H1 (cell line): ENCODE data around the gene CTPS2. TPM values are rescaled to one million over a fixed set of nuclear protein-coding genes. Genes with fewer than 3 reads are reported as not detected.

Experiments used
- CTCF ChIA-PET: fragments of 300-600 bp; sonication (Branson Sonifier 250); formaldehyde crosslinking; loops from one replicate; lab custom pipeline; 2021; ENCODE audit not compliant: partially characterized antibody; lab: Charles Lee
- POLR2A ChIA-PET: fragments of 300-600 bp; sonication (Branson Sonifier 250); formaldehyde crosslinking; loops from one replicate; lab custom pipeline; 2021; ENCODE audit warnings: inconsistent platforms; ENCODE audit not compliant: partially characterized antibody; lab: Charles Lee
- DNase-seq, 2 experiments: peaks; one replicate each; pipeline versions ENCODE4 v3.0.0 to v3.0.0-alpha.2; 2010 to 2022; ENCODE audit warnings: low spot score in 2 of 2, low read depth in 1 of 2, mixed read lengths in 1 of 2
- FAIRE-seq: peaks from 2 replicates; lab custom pipeline; 2011; peaks lifted over from hg19 to GRCh38; lab: Jason Lieb, UNC
- H2AFZ ChIP-seq: 2 replicates; pipeline ENCODE4 v1.8.1; 2012; ENCODE audit warnings: low read length, inconsistent platforms
- H2AK5ac ChIP-seq: 2 replicates; pipeline ENCODE4 v1.6.1; 2013; ENCODE audit warnings: low read depth, low read length
- H2BK120ac ChIP-seq: replicated peaks from 2 replicates; pipeline ENCODE3; 2013; ENCODE audit warnings: low read depth, low read length, inconsistent platforms
- H2BK12ac ChIP-seq: 2 replicates; pipeline ENCODE4 v1.6.1; 2013; ENCODE audit warnings: low read depth, low read length
- H2BK15ac ChIP-seq: 2 replicates; pipeline ENCODE4 v1.6.1; 2013; ENCODE audit warnings: low read length
- H2BK20ac ChIP-seq: 2 replicates; pipeline ENCODE4 v1.6.1; 2013; ENCODE audit warnings: low read length
- H2BK5ac ChIP-seq: 2 replicates; pipeline ENCODE4 v1.6.1; 2013; ENCODE audit warnings: low read depth, low read length
- H3K14ac ChIP-seq: 2 replicates; pipeline ENCODE4 v1.6.1; 2013; ENCODE audit warnings: inconsistent platforms; ENCODE audit not compliant: insufficient read length
- H3K18ac ChIP-seq: 2 replicates; pipeline ENCODE4 v1.6.1; 2013; ENCODE audit warnings: low read length; ENCODE audit errors: extremely low read depth
- H3K23ac ChIP-seq: 2 replicates; pipeline ENCODE4 v1.6.1; 2013; ENCODE audit warnings: inconsistent platforms; ENCODE audit not compliant: insufficient read length
- H3K23me2 ChIP-seq: 2 replicates; pipeline ENCODE4 v1.6.1; 2013; ENCODE audit warnings: low read depth, low read length
- H3K27ac ChIP-seq: 2 replicates; pipeline ENCODE4 v1.6.1; 2011; ENCODE audit warnings: low read depth, low read length, inconsistent platforms
- H3K27me3 ChIP-seq, 4 experiments: replicated peaks in 1 of 4; 1 replicate in 1 of 4; 2 replicates in 3 of 4; pipeline versions ENCODE4 v1.6.1 to v1.8.1; 2011 to 2013; ENCODE audit warnings: low read length in 3 of 4, mild to moderate bottlenecking in 3 of 4, inconsistent platforms in 2 of 4, mixed read lengths in 2 of 4, moderate library complexity in 1 of 4; ENCODE audit not compliant: control insufficient read depth in 3 of 4, insufficient read depth in 3 of 4; ENCODE audit errors: extremely low read depth in 1 of 4
- H3K36me3 ChIP-seq, 4 experiments: 2 replicates each; pipeline versions ENCODE4 v1.6.1 to v1.8.1; 2011 to 2013; ENCODE audit warnings: mild to moderate bottlenecking in 4 of 4, low read length in 3 of 4, moderate library complexity in 2 of 4, control low read depth in 1 of 4, inconsistent platforms in 1 of 4; ENCODE audit not compliant: insufficient read depth in 4 of 4, control insufficient read depth in 2 of 4
- H3K4ac ChIP-seq: replicated peaks from 2 replicates; pipeline ENCODE3; 2013; ENCODE audit warnings: low read length, low read depth, mixed read lengths, inconsistent platforms; ENCODE audit not compliant: insufficient read length
- H3K4me1 ChIP-seq, 4 experiments: replicated peaks in 1 of 4; 1 replicate in 1 of 4; 2 replicates in 3 of 4; pipeline versions ENCODE4 v1.6.1 to v1.8.1; 2011 to 2013; ENCODE audit warnings: low read length in 3 of 4, inconsistent platforms in 2 of 4, mixed read lengths in 1 of 4; ENCODE audit not compliant: insufficient read depth in 4 of 4, control insufficient read depth in 3 of 4
- H3K4me2 ChIP-seq, 2 experiments: 2 replicates each; pipeline versions ENCODE4 v1.6.1 to v1.8.1; 2011 to 2013; ENCODE audit warnings: low read depth in 2 of 2, low read length in 2 of 2, control low read depth in 1 of 2, inconsistent platforms in 1 of 2, mild to moderate bottlenecking in 1 of 2; ENCODE audit not compliant: insufficient read depth in 1 of 2
- H3K4me3 ChIP-seq, 4 experiments: fragments of 200-600, 300-600 bp in 1 of 4; sonication (generic), shearing (Covaris generic), sonication (Bioruptor Twin) in 1 of 4; 2 replicates each; pipeline versions ENCODE4 v1.5.1 to v1.8.1; 2011 to 2016; ENCODE audit warnings: low read length in 4 of 4, low read depth in 3 of 4, control low read depth in 2 of 4, inconsistent platforms in 2 of 4, mild to moderate bottlenecking in 2 of 4, mixed read lengths in 1 of 4, moderate library complexity in 1 of 4; ENCODE audit not compliant: insufficient read depth in 2 of 4; ENCODE audit errors: extremely low read depth in 1 of 4
- H3K56ac ChIP-seq: replicated peaks from 2 replicates; pipeline ENCODE3; 2013; ENCODE audit warnings: low read depth, mild to moderate bottlenecking, mixed read lengths, low read length, inconsistent platforms; ENCODE audit not compliant: insufficient read length
- H3K79me1 ChIP-seq: 2 replicates; pipeline ENCODE4 v1.6.1; 2013; ENCODE audit warnings: low read depth, low read length, control low read depth
- H3K79me2 ChIP-seq, 2 experiments: 2 replicates each; pipeline versions ENCODE4 v1.6.1 to v1.8.1; 2012 to 2013; ENCODE audit warnings: low read length in 2 of 2, mild to moderate bottlenecking in 2 of 2, inconsistent platforms in 1 of 2; ENCODE audit not compliant: insufficient read depth in 2 of 2, control insufficient read depth in 1 of 2
- H3K9ac ChIP-seq, 4 experiments: replicated peaks in 1 of 4; 1 replicate in 1 of 4; 2 replicates in 3 of 4; pipeline versions ENCODE4 v1.6.1 to v1.8.1; 2011 to 2013; ENCODE audit warnings: low read depth in 3 of 4, low read length in 3 of 4, control low read depth in 2 of 4, mild to moderate bottlenecking in 2 of 4, moderate library complexity in 2 of 4, inconsistent platforms in 1 of 4; ENCODE audit errors: extremely low read depth in 1 of 4
- H3K9me3 ChIP-seq, 2 experiments: 2 replicates each; pipeline versions ENCODE4 v1.6.1 to v1.8.1; 2012 to 2013; ENCODE audit warnings: mild to moderate bottlenecking in 2 of 2, moderate library complexity in 2 of 2, control low read depth in 1 of 2, inconsistent platforms in 1 of 2, low read depth in 1 of 2, low read length in 1 of 2, mixed read lengths in 1 of 2; ENCODE audit not compliant: insufficient read depth in 2 of 2
- H4K20me1 ChIP-seq, 2 experiments: replicated peaks in 1 of 2; 2 replicates each; pipeline versions ENCODE3 to v1.8.1; 2011 to 2013; ENCODE audit warnings: inconsistent platforms in 2 of 2, low read length in 2 of 2, mild to moderate bottlenecking in 1 of 2; ENCODE audit not compliant: insufficient read depth in 2 of 2, control insufficient read depth in 1 of 2
- H4K5ac ChIP-seq: 2 replicates; pipeline ENCODE4 v1.6.1; 2013; ENCODE audit warnings: low read length, low read depth, mixed read lengths, inconsistent platforms; ENCODE audit not compliant: insufficient read length
- H4K8ac ChIP-seq: 2 replicates; pipeline ENCODE4 v1.8.0; 2013; ENCODE audit warnings: mild to moderate bottlenecking, moderate library complexity, low read length, inconsistent platforms; ENCODE audit not compliant: insufficient read depth; ENCODE audit errors: extremely low read depth
- H4K91ac ChIP-seq: replicated peaks from 2 replicates; pipeline ENCODE3; 2013; ENCODE audit warnings: low read length, mixed read lengths, inconsistent platforms; ENCODE audit not compliant: insufficient read length
- ASH2L ChIP-seq: fragments of 200-600, 300-600 bp; sonication (generic); IDR thresholded peaks from one replicate; pipeline ENCODE4 v1.7.1; 2017; ENCODE audit warnings: low read length
- E2F6 ChIP-seq: IDR thresholded peaks from 2 replicates; pipeline ENCODE4 v1.6.1; 2012; ENCODE audit warnings: inconsistent platforms
- EGR1 ChIP-seq: IDR thresholded peaks from 2 replicates; pipeline ENCODE4 v1.6.1; 2011; ENCODE audit warnings: low read depth, low read length, borderline replicate concordance
- FOSL1 ChIP-seq: IDR thresholded peaks from 2 replicates; pipeline ENCODE4 v1.6.1; 2011; ENCODE audit warnings: mild to moderate bottlenecking, low read depth, low read length, moderate library complexity; ENCODE audit not compliant: insufficient read depth
- HDAC2 ChIP-seq, 2 experiments: fragments of 300-600 bp in 1 of 2; sonication (generic) in 1 of 2; IDR thresholded peaks; 2 replicates each; pipeline ENCODE4 v1.6.1; 2011 to 2012; ENCODE audit warnings: low read depth in 2 of 2, low read length in 2 of 2, mild to moderate bottlenecking in 2 of 2, moderate library complexity in 2 of 2, borderline replicate concordance in 1 of 2, inconsistent platforms in 1 of 2
- JUND ChIP-seq: IDR thresholded peaks from 2 replicates; pipeline ENCODE4 v1.6.1; 2011; ENCODE audit warnings: mild to moderate bottlenecking, improper control_type of control experiment, low read length
- YY1 ChIP-seq: IDR thresholded peaks from 2 replicates; pipeline ENCODE4 v1.6.1; 2011; ENCODE audit warnings: low read depth, mild to moderate bottlenecking, low read length
- WGBS, 2 experiments: shearing (Covaris generic) in 1 of 2; methylation state at CpG; one replicate each; pipeline versions ENCODE4 v1.1.6 to v1.1.7; 2013 to 2015; ENCODE audit warnings: low lambda C conversion rate in 2 of 2, mixed read lengths in 2 of 2, inconsistent platforms in 1 of 2, low coverage in 1 of 2, missing lambda C conversion rate in 1 of 2; ENCODE audit not compliant: insufficient replicate concordance in 2 of 2, insufficient coverage in 1 of 2, insufficient read length in 1 of 2; ENCODE audit errors: extremely low coverage in 1 of 2, missing lambda C conversion rate in 1 of 2; 5-methylcytosine and 5-hydroxymethylcytosine counted together
- polyA plus RNA-seq, 7 experiments: library from polyadenylated mRNA; depleted of rRNA in 3 of 7; stranded (reverse) in 5 of 7; unstranded in 2 of 7; fragments of >200 nt in 5 of 7; fragments of 200-250 nt in 2 of 7; gene quantifications; 1 replicate in 5 of 7; 2 replicates in 1 of 7; 4 replicates in 1 of 7; pipeline versions ENCODE4 v1.2.1 to v1.2.3, GENCODE V29; 2011 to 2013; ENCODE audit warnings: missing spikeins in 2 of 7, mixed read lengths in 2 of 7
- total RNA-seq: library from RNA; stranded (reverse); fragmentation: NEBNext Ultra II Directional; extraction: Animal tissue kit (Norgen Biotek cat#: 25700); gene quantifications from 2 replicates; pipeline ENCODE4 v1.2.1, GENCODE V29; 2021

The CTPS2 gene
- total and polyA plus RNA-seq, 2 of the 8 experiments (the other 6 are each of a cell fraction or from before 2014, with no cell fraction given), result 17.1 to 34.0 TPM

DNA sequence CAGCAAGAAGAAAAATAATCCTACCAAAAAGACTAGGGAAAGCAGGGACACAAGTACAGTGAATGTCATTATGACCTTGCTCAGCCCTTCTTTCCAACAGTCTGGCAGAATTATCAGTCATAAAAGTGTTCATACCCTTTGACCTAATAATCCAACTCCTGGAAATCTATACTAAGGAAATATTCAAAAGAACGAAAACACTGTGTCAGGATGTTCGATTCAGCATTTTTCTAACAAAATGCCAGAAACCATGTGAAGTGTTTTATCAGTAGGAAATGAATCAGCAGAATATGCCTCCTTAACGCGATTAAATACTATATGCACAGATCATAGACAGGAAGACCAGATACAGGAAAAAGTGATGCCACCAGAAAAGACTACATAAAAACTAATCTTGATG is 78.7 kb downstream of the CTPS2 start:
- Histone ChIP-seq H2BK120ac (no peak overlapping the region), H2AFZ (no peak overlapping the region), H3K18ac (no peak overlapping the region), H3K4me2 (no peak overlapping the region), H3K9me3 (no peaks in the 10 kb centered on the region), H3K56ac (no peak overlapping the region), H3K14ac (no peak overlapping the region), H2BK5ac (no peak overlapping the region), H3K79me2 (no peaks in the 10 kb centered on the region), H3K9ac (no peak overlapping the region), H3K36me3 (peaks cover 0 to 6% (median 2%) of the 10 kb centered on the region in 4 experiments; a peak in 3 of 8 replicates), H3K4ac (no peak overlapping the region), H3K4me3 (no peak overlapping the region), H3K27ac (no peak overlapping the region), H2BK12ac (no peak overlapping the region), H3K4me1 (peaks cover 0 to 6% (median 4%) of the 10 kb centered on the region in 4 experiments; a peak in 3 of 7 replicates), H2BK15ac (no peak overlapping the region), H4K8ac (no peak overlapping the region), H4K91ac (no peak overlapping the region), H2AK5ac (no peak overlapping the region), H4K5ac (no peak overlapping the region), H3K23ac (no peak overlapping the region), H3K27me3 (no peaks in the 10 kb centered on the region), H3K79me1 (no peaks in the 10 kb centered on the region), H4K20me1 (no peaks in the 10 kb centered on the region), H2BK20ac (no peak overlapping the region), H3K23me2 (no peaks in the 10 kb centered on the region)
- CTCF ChIA-PET, result no interaction called here
- no peak for DNase-seq
- TF ChIP-seq FOSL1, result no peak
- no peak for TF ChIP-seq EGR1
- no peak for TF ChIP-seq YY1
- no peak for TF ChIP-seq JUND
- TF ChIP-seq HDAC2 (IDR thresholded peaks at IDR 0.05; ENCODE audit: borderline replicate concordance in 1 of 2, low read depth in 2 of 2, low read length in 2 of 2), result no peak
- no peak for TF ChIP-seq E2F6
- no peak for TF ChIP-seq ASH2L
- POLR2A ChIA-PET, result no interaction called here
- 97% methylated on average over 4 of the region's 4 CpGs; no CpG with 5 or more reads in 1 of the 2 experiments for WGBS, 2 experiments
- no peak for FAIRE-seq
